Measurements from ENCODE around the gene ANKRD29.

Gene ANKRD29

GRCh38 chr18:23612434-23613090 lies 50.1 kb downstream of the ANKRD29 start:
- no peak for DNase-seq (ENCODE audit: low read depth)
- TF ChIP-seq POLR2A (IDR thresholded peaks at IDR 0.05; ENCODE audit: extremely low read depth, insufficient read length) (no peak), MYC (IDR thresholded peaks at IDR 0.05; ENCODE audit: low read depth, low read length) (no peak), CTCF (IDR thresholded peaks at IDR 0.05; ENCODE audit: low read depth, low read length) (no peak)
- TF ChIP-seq, protein P1, sequence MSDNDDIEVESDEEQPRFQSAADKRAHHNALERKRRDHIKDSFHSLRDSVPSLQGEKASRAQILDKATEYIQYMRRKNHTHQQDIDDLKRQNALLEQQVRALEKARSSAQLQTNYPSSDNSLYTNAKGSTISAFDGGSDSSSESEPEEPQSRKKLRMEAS (IDR thresholded peaks at IDR 0.05; ENCODE audit: low read depth, low read length) = no peak
- no peak overlapping the region for H3K4me3 ChIP-seq (ENCODE audit: low read depth, low read length)

DNA sequence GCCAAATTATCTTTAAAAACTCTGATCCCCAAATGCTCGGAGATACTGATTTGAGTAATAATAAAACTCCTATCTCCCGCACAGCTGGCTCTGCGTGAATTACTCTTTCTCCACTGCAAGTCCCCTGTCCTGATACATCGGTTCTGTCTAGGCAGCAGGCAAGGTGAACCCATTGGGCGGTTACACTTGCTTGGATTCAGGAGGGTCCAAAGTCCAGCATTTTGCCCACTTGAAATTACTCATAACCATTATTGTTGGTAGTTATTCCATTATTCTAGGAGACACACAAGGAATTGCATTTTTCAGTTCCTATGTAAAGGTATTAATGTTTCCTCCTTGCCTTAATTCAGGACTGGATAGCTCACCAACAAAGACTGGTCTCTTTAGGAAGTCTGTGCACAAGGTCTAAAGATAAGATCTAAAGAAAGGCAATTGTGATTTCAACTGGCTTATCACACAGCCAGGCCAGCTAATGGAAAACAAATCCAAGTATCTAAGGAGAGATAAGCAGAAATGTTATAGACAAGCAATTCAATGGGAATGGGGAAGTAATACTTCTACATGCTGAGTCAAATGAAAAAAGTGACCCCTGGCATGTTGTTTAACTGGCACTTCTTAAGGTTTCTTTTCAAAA lies 53.2 kb downstream of the ANKRD29 start:
- TF ChIP-seq POLR2A (IDR thresholded peaks at IDR 0.05; ENCODE audit: extremely low read depth, insufficient read length) (no peak), CTCF (IDR thresholded peaks at IDR 0.05; ENCODE audit: low read depth, low read length) (no peak), MYC (IDR thresholded peaks at IDR 0.05; ENCODE audit: low read depth, low read length) (no peak)
- TF ChIP-seq, protein P1 (IDR thresholded peaks at IDR 0.05; ENCODE audit: low read depth, low read length) = no peak
- DNase-seq (ENCODE audit: low read depth) = no peak
- H3K4me3 ChIP-seq (ENCODE audit: low read depth, low read length) = no peak overlapping the region

GRCh38 chr18:23608211-23608610 lies 54.5 kb downstream of the ANKRD29 start:
- H3K4me3 ChIP-seq (ENCODE audit: low read depth, low read length) = no peak overlapping the region
- no peak for DNase-seq (ENCODE audit: low read depth)
- TF ChIP-seq POLR2A (IDR thresholded peaks at IDR 0.05; ENCODE audit: extremely low read depth, insufficient read length) (no peak), CTCF (IDR thresholded peaks at IDR 0.05; ENCODE audit: low read depth, low read length) (no peak), MYC (IDR thresholded peaks at IDR 0.05; ENCODE audit: low read depth, low read length) (no peak)
- TF ChIP-seq, protein P1 (IDR thresholded peaks at IDR 0.05; ENCODE audit: low read depth, low read length) = no peak

- no peak for DNase-seq (ENCODE audit: low read depth)
- no peak overlapping the region for H3K4me3 ChIP-seq (ENCODE audit: low read depth, low read length)
- TF ChIP-seq MYC (IDR thresholded peaks at IDR 0.05; ENCODE audit: low read depth, low read length) (no peak), POLR2A (IDR thresholded peaks at IDR 0.05; ENCODE audit: extremely low read depth, insufficient read length) (no peak), CTCF (IDR thresholded peaks at IDR 0.05; ENCODE audit: low read depth, low read length) (no peak)
- TF ChIP-seq, protein P1 (IDR thresholded peaks at IDR 0.05; ENCODE audit: low read depth, low read length) = no peak
Measured at GRCh38 chr18:23605941-23606340, 56.8 kb downstream of the ANKRD29 start.

GRCh38 chr18:23599809-23600208 lies 62.9 kb downstream of the ANKRD29 start:
- no peak for TF ChIP-seq CTCF (IDR thresholded peaks at IDR 0.05; ENCODE audit: low read depth, low read length)
- TF ChIP-seq MYC (IDR thresholded peaks at IDR 0.05; ENCODE audit: low read depth, low read length) = no peak
- TF ChIP-seq, protein P1 (IDR thresholded peaks at IDR 0.05; ENCODE audit: low read depth, low read length) = no peak
- TF ChIP-seq POLR2A (IDR thresholded peaks at IDR 0.05; ENCODE audit: extremely low read depth, insufficient read length) = no peak
- DNase-seq (ENCODE audit: low read depth) = no peak
- H3K4me3 ChIP-seq (ENCODE audit: low read depth, low read length) = no peak overlapping the region
